ENCODE measurements around the gene DNAL1. TPM values are rescaled to one million over a fixed set of nuclear protein-coding genes. Genes with fewer than 3 reads are reported as not detected.

DNAL1 gene
- total and polyA plus RNA-seq, 2 experiments from 2014 or later: 5.9 to 16.7 TPM

DNA sequence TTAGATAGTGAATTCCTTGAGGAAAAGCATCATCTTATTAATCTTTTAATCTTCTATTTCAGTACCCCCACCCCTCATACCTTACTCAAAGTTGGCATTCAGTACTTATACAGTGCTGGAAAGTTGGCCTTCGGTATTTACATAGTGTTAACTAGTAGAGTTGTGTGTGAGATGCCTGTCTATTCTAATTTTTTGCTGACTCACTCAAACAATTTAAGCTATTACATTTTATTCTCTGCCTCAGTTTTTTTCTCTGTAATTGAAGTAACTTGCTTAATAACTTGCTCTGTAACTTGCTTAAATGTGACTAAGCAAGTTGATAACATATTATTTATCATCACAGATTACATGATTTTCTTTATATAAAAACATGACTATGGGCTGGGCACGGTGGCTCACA is 20.3 kb downstream of the DNAL1 start:
- no peaks in the 10 kb centered on the region for H3K9me3 ChIP-seq (ENCODE audit: low read depth)
- H3K9ac ChIP-seq: no peak overlapping the region
- no peaks in the 10 kb centered on the region for H3K36me3 ChIP-seq (ENCODE audit: low read depth)
- no peak overlapping the region for H2AFZ ChIP-seq
- peaks cover 13% of the 10 kb centered on the region for H3K4me1 ChIP-seq (ENCODE audit: insufficient read depth)
- no peaks in the 10 kb centered on the region for H4K20me1 ChIP-seq (ENCODE audit: insufficient read depth)
- 97 to 100% methylated on average over 2 of the region's 2 CpGs for WGBS, 2 experiments (ENCODE audit: low coverage in 1 of 2, low lambda C conversion rate in 2 of 2, missing lambda C conversion rate in 2 of 2)
- no peaks in the 10 kb centered on the region for H3K9me2 ChIP-seq (ENCODE audit: insufficient read depth)
- no peaks in the 10 kb centered on the region for H3K79me2 ChIP-seq (ENCODE audit: insufficient read depth)
- TF ChIP-seq EZH2phosphoT487 (IDR thresholded peaks at IDR 0.05; ENCODE audit: insufficient read depth, low read depth) (no peak), EZH2 (IDR thresholded peaks at IDR 0.05; ENCODE audit: insufficient read depth, poor library complexity, severe bottlenecking) (no peak)
- in situ Hi-C loops (cut with MboI): no loop called here
- H3F3A ChIP-seq (ENCODE audit: insufficient read depth): peaks cover 18% of the 10 kb centered on the region
- no peak overlapping the region for H3K4me3 ChIP-seq
- DNase-seq: no peak
- no peak overlapping the region for H3K27ac ChIP-seq
- no peak overlapping the region for H3K4me2 ChIP-seq (ENCODE audit: unreplicated experiment)
- no peaks in the 10 kb centered on the region for H3K27me3 ChIP-seq (replicated peaks; ENCODE audit: insufficient read depth)

DNA sequence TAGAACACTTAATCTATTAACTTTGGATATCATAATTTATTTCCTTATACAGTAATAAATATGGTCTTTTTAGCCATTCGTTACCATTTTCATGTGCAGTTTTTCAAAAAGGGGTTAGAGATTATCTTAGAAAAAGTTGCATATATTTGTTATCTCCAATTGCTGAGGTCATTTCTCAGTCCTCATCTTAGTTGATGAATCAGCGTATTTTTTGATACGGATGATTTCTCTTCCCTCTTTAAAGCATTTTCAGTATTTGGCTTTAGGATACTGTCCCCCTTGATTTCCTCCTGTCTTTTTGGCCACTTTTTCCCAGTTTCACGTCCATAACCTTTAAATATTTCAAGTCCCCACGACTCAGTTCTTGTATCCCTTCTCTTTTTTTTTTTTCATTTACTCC is 21.8 kb downstream of the DNAL1 start:
- Histone ChIP-seq H3K4me3 (no peak overlapping the region), H3F3A (ENCODE audit: insufficient read depth) (peaks cover 11% of the 10 kb centered on the region), H3K79me2 (ENCODE audit: insufficient read depth) (no peaks in the 10 kb centered on the region), H3K36me3 (ENCODE audit: low read depth) (no peaks in the 10 kb centered on the region; the same call in 1 of the 2 replicates), H3K4me2 (ENCODE audit: unreplicated experiment) (no peak overlapping the region), H2AFZ (no peak overlapping the region), H3K4me1 (ENCODE audit: insufficient read depth) (peaks cover 13% of the 10 kb centered on the region), H3K9ac (no peak overlapping the region), H3K27me3 (replicated peaks; ENCODE audit: insufficient read depth) (no peaks in the 10 kb centered on the region), H3K9me3 (ENCODE audit: low read depth) (no peaks in the 10 kb centered on the region), H3K9me2 (ENCODE audit: insufficient read depth) (no peaks in the 10 kb centered on the region), H3K27ac (no peak overlapping the region), H4K20me1 (ENCODE audit: insufficient read depth) (no peaks in the 10 kb centered on the region)
- DNase-seq: no peak
- 95% methylated on average over 5 of the region's 5 CpGs for WGBS, 2 experiments (ENCODE audit: low coverage in 1 of 2, low lambda C conversion rate in 2 of 2, missing lambda C conversion rate in 2 of 2)
- TF ChIP-seq EZH2 (IDR thresholded peaks at IDR 0.05; ENCODE audit: insufficient read depth, poor library complexity, severe bottlenecking) (no peak), EZH2phosphoT487 (IDR thresholded peaks at IDR 0.05; ENCODE audit: insufficient read depth, low read depth) (no peak)
- in situ Hi-C loops (cut with MboI): no loop called here

DNA sequence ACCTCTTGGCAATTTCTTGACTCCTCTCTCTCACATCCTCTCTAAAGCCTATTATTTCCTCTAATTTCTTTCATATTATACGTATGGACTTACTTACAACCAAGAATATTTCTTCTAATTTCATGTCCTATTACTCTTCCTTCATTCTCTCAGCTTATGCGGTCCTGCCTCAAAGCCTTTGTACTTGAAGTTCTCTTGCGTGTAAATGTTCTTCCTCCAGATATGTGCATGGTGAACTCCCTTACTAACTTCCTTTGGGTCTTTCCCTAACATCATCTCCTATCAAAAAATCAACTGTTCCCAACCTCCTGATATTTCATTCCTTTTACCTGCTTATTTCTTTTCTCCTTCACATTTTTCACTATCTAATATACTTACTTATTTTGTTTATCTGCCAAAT is 23.1 kb downstream of the DNAL1 start:
- H3K9me3 ChIP-seq (ENCODE audit: low read depth): no peaks in the 10 kb centered on the region
- 90 to 93% methylated on average over 3 of the region's 3 CpGs for WGBS, 2 experiments (ENCODE audit: low coverage in 1 of 2, low lambda C conversion rate in 2 of 2, missing lambda C conversion rate in 2 of 2)
- H2AFZ ChIP-seq: no peak overlapping the region
- H3K4me1 ChIP-seq (ENCODE audit: insufficient read depth): 0 out of 2 replicates have a peak, but pooled peaks cover 4% of the 10 kb centered on the region
- H3K9me2 ChIP-seq (ENCODE audit: insufficient read depth): no peaks in the 10 kb centered on the region
- no peaks in the 10 kb centered on the region for H3K79me2 ChIP-seq (ENCODE audit: insufficient read depth)
- no peak overlapping the region for H3K27ac ChIP-seq
- H3K9ac ChIP-seq: no peak overlapping the region
- DNase-seq: no peak
- no peak overlapping the region for H3K4me2 ChIP-seq (ENCODE audit: unreplicated experiment)
- in situ Hi-C loops (cut with MboI): no loop called here
- peaks cover under 1% of the 10 kb centered on the region; the same call in 1 of the 2 replicates for H3F3A ChIP-seq (ENCODE audit: insufficient read depth)
- TF ChIP-seq EZH2 (IDR thresholded peaks at IDR 0.05; ENCODE audit: insufficient read depth, poor library complexity, severe bottlenecking) (no peak), EZH2phosphoT487 (IDR thresholded peaks at IDR 0.05; ENCODE audit: insufficient read depth, low read depth) (no peak)
- H3K4me3 ChIP-seq: no peak overlapping the region
- H3K36me3 ChIP-seq (ENCODE audit: low read depth): peaks cover 3% of the 10 kb centered on the region; the same call in 1 of the 2 replicates
- no peaks in the 10 kb centered on the region for H4K20me1 ChIP-seq (ENCODE audit: insufficient read depth)
- H3K27me3 ChIP-seq (replicated peaks; ENCODE audit: insufficient read depth): no peaks in the 10 kb centered on the region

DNA sequence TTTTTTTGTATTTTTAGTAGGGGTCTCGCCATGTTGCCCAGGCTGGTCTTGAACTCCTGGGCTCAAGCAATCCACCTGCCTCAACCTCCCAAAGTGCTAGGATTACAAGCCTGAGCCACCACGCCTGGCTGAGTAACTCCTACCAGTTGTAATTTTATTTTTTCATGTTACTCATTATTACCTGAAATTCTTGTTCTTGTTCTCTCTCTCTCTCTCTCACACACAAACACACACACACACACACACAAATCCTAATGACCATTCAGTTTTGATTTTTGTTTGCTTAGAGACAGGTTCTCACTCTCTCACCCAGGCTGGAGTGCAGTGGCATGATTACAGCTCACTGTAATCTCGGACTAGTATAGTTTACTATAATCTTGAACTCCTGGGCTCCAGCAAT is 30.2 kb downstream of the DNAL1 start:
- H2AFZ ChIP-seq: no peak overlapping the region
- H3K9me2 ChIP-seq (ENCODE audit: insufficient read depth): no peaks in the 10 kb centered on the region

DNA sequence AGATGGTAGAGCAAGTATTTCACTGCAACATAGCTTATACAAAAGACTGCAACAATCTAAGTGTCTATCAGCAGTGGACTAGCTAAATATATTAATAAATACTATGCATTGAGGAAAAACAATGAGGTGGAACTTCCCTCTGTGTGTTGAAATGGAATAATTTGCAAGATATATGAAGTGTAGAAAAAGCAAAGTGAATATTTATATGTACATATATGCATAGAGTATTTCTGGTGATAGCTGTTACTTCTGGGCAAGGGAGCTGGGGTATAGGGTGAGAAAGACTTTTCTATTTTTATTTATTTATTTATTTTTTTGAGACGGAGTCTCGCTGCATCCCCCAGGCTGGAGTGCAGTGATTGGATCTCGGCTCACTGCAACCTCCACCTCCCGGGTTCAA is 33.9 kb downstream of the DNAL1 start:
- H4K20me1 ChIP-seq (ENCODE audit: insufficient read depth): no peaks in the 10 kb centered on the region
- no peak overlapping the region for H3K27ac ChIP-seq
- H3K9me2 ChIP-seq (ENCODE audit: insufficient read depth): no peaks in the 10 kb centered on the region
- H3K79me2 ChIP-seq (ENCODE audit: insufficient read depth): no peaks in the 10 kb centered on the region
- H3K36me3 ChIP-seq (ENCODE audit: low read depth): 0 out of 2 replicates have a peak, but pooled peaks cover 3% of the 10 kb centered on the region
- DNase-seq: no peak
- H3K4me1 ChIP-seq (ENCODE audit: insufficient read depth): no peaks in the 10 kb centered on the region
- H3K4me2 ChIP-seq (ENCODE audit: unreplicated experiment): no peak overlapping the region
- H2AFZ ChIP-seq: no peak overlapping the region
- TF ChIP-seq EZH2 (IDR thresholded peaks at IDR 0.05; ENCODE audit: insufficient read depth, poor library complexity, severe bottlenecking) (no peak), EZH2phosphoT487 (IDR thresholded peaks at IDR 0.05; ENCODE audit: insufficient read depth, low read depth) (no peak)
- H3K9ac ChIP-seq: no peak overlapping the region
- no peaks in the 10 kb centered on the region for H3F3A ChIP-seq (ENCODE audit: insufficient read depth)
- H3K9me3 ChIP-seq (ENCODE audit: low read depth): no peaks in the 10 kb centered on the region
- 91 to 100% methylated on average over 2 to 4 of the region's 4 CpGs for WGBS, 2 experiments (ENCODE audit: low coverage in 1 of 2, low lambda C conversion rate in 2 of 2, missing lambda C conversion rate in 2 of 2)
- H3K27me3 ChIP-seq (replicated peaks; ENCODE audit: insufficient read depth): no peaks in the 10 kb centered on the region
- in situ Hi-C loops (cut with MboI): no loop called here
- no peak overlapping the region for H3K4me3 ChIP-seq

More for the DNA sequence above, 30.2 kb downstream of the DNAL1 start:
- in situ Hi-C loops (cut with MboI): no loop called here
- no peaks in the 10 kb centered on the region for H3K9me3 ChIP-seq (ENCODE audit: low read depth)
- no peak overlapping the region for H3K4me2 ChIP-seq (ENCODE audit: unreplicated experiment)
- H4K20me1 ChIP-seq (ENCODE audit: insufficient read depth): no peaks in the 10 kb centered on the region
- no peak for DNase-seq
- 86 to 87% methylated on average over 3 of the region's 3 CpGs for WGBS, 2 experiments (ENCODE audit: low coverage in 1 of 2, low lambda C conversion rate in 2 of 2, missing lambda C conversion rate in 2 of 2)
- no peak overlapping the region for H3K4me3 ChIP-seq
- no peak overlapping the region for H3K27ac ChIP-seq
- no peaks in the 10 kb centered on the region for H3K79me2 ChIP-seq (ENCODE audit: insufficient read depth)
- no peaks in the 10 kb centered on the region for H3F3A ChIP-seq (ENCODE audit: insufficient read depth)
- H3K9ac ChIP-seq: no peak overlapping the region
- H3K36me3 ChIP-seq (ENCODE audit: low read depth): peaks cover 12% of the 10 kb centered on the region; the same call in 1 of the 2 replicates
- H3K27me3 ChIP-seq (replicated peaks; ENCODE audit: insufficient read depth): no peaks in the 10 kb centered on the region
- H3K4me1 ChIP-seq (ENCODE audit: insufficient read depth): no peaks in the 10 kb centered on the region
- TF ChIP-seq EZH2 (IDR thresholded peaks at IDR 0.05; ENCODE audit: insufficient read depth, poor library complexity, severe bottlenecking) (no peak), EZH2phosphoT487 (IDR thresholded peaks at IDR 0.05; ENCODE audit: insufficient read depth, low read depth) (no peak)
